Ramos (cell line): ENCODE results near the gene YPEL3.

Source experiments
- in situ Hi-C: fragments of 300-500 bp; cut with MboI; formaldehyde crosslinking; loops from one replicate; pipeline ENCODE4 v1.14.3; 2022; ENCODE audit warnings: low sequenced_read_pairs; ENCODE audit not compliant: unreplicated experiment

The YPEL3 gene

GRCh38 chr16:30092373-30093010, 3.5 kb downstream of the YPEL3 start:
- in situ Hi-C loops = loop anchor here (10.0 kb wide), 1 partner anchor 522 kb away; the partner anchor contains the start of gene ZNF689

- in situ Hi-C loops = loop anchor here (10.0 kb wide), 1 partner anchor 523 kb away; the partner anchor contains the start of gene ZNF689
Measured at GRCh38 chr16:30091474-30092372, 4.3 kb downstream of the YPEL3 start, which contains the start of gene TBX6. TSS of gene TBX6 (minus strand) at chr16:30091924. CDS start at chr16:30091193, 731 bp downstream.

GRCh38 chr16:30090610-30091331, 5.2 kb downstream of the YPEL3 start:
- in situ Hi-C loops = loop anchor here (10.0 kb wide), 1 partner anchor 524 kb away; the partner anchor contains the start of gene ZNF689

- in situ Hi-C loops = loop anchor here (10.0 kb wide), 2 partner anchors 46 to 316 kb away; partner anchors contain the start of gene ZNF771
Measured at GRCh38 chr16:30088832-30089624, 7.0 kb downstream of the YPEL3 start.

- in situ Hi-C loops = loop anchor here (10.0 kb wide), 2 partner anchors 46 to 316 kb away; partner anchors contain the start of gene ZNF771
Measured at GRCh38 chr16:30088237-30088831, 7.7 kb downstream of the YPEL3 start.

- in situ Hi-C loops = loop anchor here (10.0 kb wide), 2 partner anchors 47 to 317 kb away; partner anchors contain the start of gene ZNF771
Measured at GRCh38 chr16:30087181-30087898, 8.7 kb downstream of the YPEL3 start.

- in situ Hi-C loops = loop anchor here (10.0 kb wide), 2 partner anchors 48 to 318 kb away; partner anchors contain the start of gene ZNF771
Measured at GRCh38 chr16:30086291-30087140, 9.5 kb downstream of the YPEL3 start.

- in situ Hi-C loops = loop anchor here (10.0 kb wide), 2 partner anchors 49 to 319 kb away; partner anchors contain the start of gene ZNF771
Measured at GRCh38 chr16:30085820-30086219, 10.2 kb downstream of the YPEL3 start.

- in situ Hi-C loops = loop anchor here (10.0 kb wide), 2 partner anchors 50 to 320 kb away; partner anchors contain the start of gene ZNF771
Measured at GRCh38 chr16:30085247-30085646, 10.8 kb downstream of the YPEL3 start.

- in situ Hi-C loops = loop anchor here (10.0 kb wide), 2 partner anchors 50 to 320 kb away; partner anchors contain the start of gene ZNF771
Measured at GRCh38 chr16:30084816-30085159, 11.2 kb downstream of the YPEL3 start.

GRCh38 chr16:30084096-30084815, 11.8 kb downstream of the YPEL3 start:
- in situ Hi-C loops = loop anchor here (10.0 kb wide), 2 partner anchors 51 to 321 kb away; partner anchors contain the start of gene ZNF771

GRCh38 chr16:30083216-30084055, 12.6 kb downstream of the YPEL3 start:
- in situ Hi-C loops = loop anchor here (10.0 kb wide), 2 partner anchors 51 to 321 kb away; partner anchors contain the start of gene ZNF771

GRCh38 chr16:30082545-30083090, 13.4 kb downstream of the YPEL3 start:
- in situ Hi-C loops = loop anchor here (10.0 kb wide), 2 partner anchors 52 to 322 kb away; partner anchors contain the start of gene ZNF771

GRCh38 chr16:30079480-30079879, 16.5 kb downstream of the YPEL3 start:
- in situ Hi-C loops = no loop called here

GRCh38 chr16:30078744-30079143, 17.3 kb downstream of the YPEL3 start:
- in situ Hi-C loops = no loop called here
